ENCODE measurements around the gene ABAT.
A peak's percentile ranks its signal among the peaks of the same experiment; 100 is the strongest.
"Not testable (repeated sequence)": the region's sequence is repeated elsewhere in the genome, so short reads cannot be mapped to it uniquely, and the experiment has no call there.

The ABAT gene

DNA sequence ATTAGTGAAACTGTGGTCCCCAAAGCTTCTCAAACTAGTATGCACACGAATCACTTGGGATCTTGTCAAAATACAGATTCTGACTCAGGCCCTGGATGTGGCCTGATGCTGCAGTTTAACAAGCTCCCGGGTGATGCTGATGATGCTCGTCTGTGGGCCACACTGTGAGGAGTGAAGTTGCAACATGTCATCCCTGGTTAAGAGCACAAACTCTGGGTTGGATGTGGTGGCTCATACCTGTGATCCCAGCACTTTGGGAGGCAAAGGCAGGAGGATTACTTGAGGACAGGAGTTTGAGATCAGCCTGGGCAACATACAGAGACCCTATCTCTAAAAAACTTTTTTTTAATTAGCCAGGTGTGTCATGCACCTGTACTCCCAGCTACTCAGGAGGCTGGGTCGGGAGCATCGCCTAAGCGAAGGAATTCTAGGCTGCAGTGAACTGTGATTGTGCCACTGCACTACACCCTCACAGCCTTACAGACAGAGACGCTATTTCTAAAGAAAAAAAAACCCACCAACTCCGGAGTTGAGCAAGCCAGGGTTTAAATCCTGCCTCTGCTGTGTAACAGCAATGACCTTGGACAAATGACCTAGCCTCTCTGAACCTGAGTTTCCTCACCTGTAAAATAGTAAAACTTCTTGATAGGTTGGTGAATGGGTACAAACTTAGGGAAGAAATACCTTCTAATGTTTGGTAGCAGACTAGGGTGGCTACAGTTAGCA is 24.4 kb upstream of the ABAT start:
- DNase-seq (ENCODE audit: low read depth) = no peak

DNA sequence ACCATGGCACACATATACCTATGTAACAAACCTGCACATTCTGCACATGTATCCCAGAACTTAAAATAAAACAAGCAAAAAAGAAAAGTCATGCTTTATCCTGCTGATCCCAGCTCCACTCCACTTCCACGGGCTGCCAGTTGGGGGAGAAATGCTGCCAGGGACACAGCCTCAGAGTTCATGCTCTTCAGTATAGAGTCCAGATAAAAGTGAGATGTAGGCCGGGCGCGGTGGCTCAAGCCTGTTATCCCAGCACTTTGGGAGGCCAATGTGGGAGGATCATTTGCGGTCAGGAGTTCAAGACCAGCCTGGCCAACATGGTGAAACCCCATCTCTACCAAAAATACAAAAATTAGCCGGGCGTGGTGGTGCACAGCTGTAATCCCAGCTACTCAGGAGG is 22.5 kb upstream of the ABAT start:
- DNase-seq (ENCODE audit: low read depth) = not testable (repeated sequence)

DNA sequence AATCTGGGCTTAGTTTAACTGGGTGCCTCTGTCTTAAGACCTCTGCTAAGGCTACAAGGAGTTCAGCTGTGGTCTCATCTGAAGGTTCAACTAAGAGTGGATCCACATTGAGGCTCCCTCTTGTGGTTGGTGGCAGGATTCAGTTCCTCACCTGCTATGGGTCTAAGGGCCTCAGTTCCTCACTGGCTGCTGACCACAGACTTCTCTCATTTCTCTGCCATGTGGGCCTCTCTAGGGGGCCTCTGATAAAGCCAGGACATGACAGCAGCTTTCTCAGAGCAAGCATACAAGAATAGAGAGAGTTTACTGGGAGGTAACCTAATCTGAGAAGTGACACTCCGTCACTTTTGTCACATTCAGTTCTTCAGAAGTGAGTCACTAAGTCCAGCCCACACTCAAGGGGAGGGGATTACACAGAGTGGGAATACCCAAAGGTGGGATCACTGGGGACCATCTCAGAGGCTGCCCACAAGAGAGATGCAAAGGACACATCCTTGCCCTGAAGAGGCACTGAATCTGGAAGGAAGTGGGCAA is 19.2 kb upstream of the ABAT start:
- DNase-seq (ENCODE audit: low read depth) = no peak

DNA sequence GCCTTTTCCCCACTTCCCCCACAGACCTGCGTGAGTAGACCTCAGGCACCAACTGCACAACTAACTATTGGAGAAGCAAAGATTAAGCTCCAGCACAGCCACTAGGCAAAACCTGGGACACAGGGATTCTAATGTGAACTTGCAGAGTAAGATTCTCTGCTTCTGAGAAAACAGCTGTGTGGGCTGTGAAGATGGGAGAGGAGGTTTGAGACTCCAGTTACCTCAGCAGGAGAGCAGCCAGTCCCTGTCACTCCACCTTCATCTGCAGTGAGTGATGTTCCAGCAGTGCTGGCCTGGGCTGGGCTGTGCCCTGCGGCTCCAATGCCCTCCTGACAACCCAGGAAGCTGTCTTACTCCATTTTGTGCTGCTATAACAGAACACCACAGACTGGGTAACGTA is 18.0 kb upstream of the ABAT start:
- no peak for DNase-seq (ENCODE audit: low read depth)

DNA sequence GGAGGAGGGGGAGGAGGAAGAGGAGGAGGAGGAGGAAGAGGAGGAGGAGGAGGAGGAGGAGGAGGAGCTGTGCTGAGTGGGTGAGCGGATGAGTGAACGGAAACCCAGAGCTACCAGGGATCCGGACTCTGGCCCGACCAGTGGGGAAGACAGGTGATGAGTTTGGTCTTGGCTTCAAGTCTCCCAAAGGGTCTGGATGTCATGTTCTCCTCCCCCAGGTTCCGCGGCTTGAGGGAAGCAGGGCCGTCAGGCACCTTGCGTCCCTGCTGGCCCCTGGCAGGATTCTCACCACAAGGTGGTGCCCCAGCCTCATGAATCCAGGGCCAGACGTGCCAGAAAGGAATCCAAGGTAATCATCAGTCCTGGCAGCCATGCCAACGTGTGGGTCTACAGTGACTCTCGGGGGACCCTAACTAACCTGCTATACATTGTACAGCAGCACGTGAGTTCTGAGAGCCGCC is 13.5 kb upstream of the ABAT start:
- peak; percentile 9 for DNase-seq (ENCODE audit: low read depth)

DNA sequence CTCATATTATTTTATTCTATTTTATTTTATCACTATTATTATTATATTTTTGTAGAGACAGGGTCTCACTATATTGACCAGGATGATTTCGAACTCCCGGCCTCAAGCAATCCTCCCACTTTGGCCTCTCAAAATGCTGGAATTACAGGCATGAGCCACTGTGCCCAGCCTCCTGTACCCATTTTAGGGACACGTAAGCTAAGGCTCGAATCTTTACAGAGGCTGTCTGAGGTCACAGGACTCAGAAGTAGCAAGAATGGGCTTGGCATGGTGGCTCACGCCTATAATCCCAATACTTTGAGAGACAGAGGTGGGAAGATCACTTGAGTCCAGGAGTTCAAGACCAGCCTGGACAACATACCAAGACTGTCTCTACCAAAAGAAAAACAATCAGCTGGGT is 12.7 kb upstream of the ABAT start:
- no peak for DNase-seq (ENCODE audit: low read depth)

DNA sequence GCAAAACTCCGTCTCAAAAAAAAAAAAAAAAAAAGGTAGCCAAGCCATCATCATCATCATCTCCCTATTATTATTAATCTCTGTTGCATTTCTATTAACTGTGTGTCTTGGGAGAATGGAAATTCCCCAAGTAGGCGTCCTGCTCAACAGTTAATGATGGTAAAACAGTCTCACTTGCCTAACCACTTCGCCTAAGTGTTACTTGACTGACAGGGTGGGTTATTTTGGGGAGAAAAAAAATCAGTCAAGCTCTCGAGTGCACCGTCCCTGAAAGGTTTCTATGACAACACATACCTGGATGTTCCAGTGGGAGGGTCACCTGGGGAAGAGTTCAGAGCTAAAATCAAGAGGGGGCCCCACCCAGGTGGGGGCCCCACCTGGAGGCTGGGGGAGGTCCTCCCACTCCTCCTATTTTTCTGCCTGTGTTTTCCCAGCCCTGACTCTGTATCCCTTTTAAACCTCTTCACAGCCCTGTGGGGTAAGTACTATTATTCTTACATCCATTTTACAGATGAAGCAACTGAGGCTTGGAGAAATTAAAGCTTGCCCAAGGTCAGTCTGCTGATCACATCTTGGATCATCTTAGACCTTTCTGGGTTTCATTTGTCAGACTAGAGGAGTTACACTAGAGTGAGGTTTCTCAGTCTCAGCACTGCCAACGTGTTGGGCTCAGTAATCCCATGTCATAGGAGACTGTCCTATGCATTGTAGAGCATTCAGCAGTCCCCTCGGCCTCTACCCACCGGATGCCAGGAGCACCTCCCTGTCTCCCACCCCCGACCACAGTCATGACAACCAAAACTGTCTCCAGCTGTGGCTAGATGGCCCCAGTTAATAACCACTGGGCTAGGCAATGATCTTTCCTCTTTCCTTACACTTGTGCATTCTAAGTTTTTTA is 11.0 kb upstream of the ABAT start:
- no peak for DNase-seq (ENCODE audit: low read depth)

DNA sequence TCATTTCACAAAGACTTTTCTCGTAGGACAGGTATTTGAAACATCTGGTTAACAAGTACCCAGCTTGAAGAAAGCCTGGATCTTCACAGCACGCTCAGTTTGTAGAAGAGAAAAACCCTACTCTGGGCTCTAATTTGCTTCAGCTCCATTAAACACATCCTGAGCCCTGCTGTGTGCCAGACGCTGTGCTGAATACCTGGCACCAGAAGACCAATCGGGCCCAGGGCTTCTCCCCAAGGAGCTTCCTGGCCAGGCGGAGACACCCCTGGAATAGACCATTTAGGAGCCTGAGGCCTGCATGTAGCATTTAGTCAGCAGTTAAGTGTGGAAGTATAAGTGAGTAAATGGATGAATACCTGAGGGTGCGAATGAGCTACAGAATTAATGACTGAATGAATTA is 8.9 kb upstream of the ABAT start:
- DNase-seq (ENCODE audit: low read depth) = no peak

DNA sequence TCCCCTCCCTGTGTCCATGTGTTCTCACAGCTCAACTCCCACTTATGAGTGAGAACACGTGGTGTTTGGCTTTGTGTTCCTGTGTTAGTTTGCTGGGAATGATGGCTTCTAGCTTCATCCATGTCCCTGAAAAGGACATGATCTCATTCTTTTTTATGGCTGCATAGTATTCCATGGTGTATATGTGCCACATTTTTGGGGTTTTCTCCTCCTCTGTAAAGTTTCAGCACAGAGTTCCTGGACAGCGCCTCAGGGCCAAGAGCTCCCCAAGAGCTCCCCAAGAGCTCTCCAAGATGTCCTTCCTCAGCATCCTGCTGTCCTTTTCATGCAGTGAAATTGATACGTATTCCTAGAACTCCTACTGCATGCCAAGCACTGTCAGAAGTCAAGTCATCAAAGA is 6.9 kb upstream of the ABAT start:
- no peak for DNase-seq (ENCODE audit: low read depth)

DNA sequence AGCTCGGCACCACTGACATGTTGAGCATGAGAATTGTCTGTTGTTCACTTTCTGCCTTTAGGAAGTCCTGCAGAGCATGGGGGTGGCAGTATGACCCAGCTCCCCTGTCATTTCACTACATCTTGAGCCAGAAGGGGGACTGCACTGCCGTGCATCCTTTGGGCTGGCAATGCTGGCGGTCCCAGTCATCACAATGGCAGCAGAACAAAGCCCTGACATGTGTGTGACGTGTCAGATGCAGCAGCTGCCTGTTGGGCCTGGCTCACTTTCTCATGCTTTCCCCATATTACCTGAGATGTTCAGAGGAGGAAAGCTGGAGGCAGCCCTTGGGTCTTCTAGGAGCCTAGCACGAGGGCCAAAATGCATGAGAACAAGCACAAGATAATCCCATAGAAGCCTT is 6.3 kb upstream of the ABAT start:
- DNase-seq (ENCODE audit: low read depth) = no peak

DNA sequence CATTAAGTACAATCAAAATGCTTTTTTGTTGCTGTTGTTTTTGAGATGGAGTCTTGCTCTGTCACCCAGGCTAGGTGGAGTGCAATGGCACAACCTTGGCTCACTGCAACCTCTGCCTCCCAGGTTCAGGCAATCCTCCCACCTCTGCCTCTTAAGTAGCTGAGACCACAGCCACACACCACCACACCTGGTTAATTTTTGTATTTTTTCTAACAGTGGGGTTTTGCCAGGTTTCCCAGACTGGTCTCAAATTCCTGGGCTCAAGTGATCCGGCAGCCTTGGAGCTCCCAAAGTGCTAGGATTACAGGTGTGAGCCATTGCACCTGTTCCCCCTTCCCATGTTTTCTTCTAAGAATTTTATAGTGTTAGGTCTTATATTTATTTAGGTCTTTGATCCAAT is 4.9 kb upstream of the ABAT start:
- DNase-seq (ENCODE audit: low read depth) = no peak

DNA sequence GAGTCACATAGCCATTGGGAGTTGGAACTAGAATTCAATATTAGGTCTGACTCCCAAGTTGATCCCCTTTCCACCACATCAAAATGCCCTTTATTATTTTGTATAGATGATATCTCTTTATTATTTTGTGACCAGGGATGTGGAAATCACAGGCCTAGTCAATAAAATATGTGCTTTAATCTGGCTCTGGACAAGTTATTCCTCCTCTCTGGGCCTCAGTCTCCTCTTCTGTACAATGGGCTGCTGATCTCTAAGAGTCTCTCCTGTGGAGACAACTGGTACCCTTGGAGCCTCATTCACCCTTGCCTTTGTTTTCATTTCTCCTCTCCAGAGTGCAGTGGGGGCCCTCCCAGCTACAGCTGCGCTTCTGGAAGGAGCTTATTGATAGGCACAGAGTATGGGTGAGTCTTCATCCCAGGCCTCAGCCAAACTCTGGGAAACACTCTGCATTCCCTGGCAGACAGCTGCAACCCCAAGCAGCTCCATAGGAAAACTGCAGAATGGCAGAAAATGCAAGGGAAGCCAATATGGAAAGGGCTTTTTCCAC is 4.3 kb upstream of the ABAT start:
- DNase-seq (ENCODE audit: low read depth) = no peak

DNA sequence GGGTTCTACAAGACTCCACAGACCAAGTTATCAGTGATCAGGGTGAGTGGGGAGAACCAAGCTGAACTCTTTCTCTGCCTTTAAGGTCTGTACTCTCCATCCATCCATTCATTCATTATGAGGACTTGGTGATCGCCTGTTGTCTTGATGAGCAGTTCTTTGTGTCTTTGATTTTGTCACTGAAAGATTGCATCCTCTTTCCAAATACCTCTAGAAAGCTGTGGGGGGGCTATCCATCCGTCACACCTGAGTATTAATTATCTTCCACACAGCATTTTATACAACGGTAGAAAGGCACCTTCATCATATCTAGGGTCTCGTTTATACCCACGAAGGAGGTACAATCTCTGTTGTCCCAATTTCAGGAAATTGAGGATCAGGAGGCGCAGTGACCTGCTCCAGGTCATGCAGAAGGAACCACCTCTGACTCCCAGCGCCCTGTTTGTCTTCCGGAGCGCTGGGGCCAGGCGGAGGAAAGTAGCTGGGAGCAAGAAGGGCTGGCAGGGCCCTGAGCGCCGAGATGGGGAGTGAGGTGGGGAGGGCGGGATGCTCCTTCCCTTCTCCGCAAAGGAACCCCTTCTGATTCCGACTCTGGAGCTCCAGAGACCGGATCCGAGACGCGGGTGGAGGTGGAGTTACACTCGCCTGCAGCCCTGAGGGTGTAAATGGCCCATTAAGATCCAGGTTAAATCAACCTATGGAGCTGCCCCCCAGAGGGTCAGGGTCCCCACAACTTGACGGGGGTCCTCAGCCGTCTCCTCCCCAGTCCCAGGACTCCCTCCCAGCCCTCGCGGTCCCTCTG is 605 bp upstream of the ABAT start:
- DNase-seq (ENCODE audit: low read depth) = no peak

DNA sequence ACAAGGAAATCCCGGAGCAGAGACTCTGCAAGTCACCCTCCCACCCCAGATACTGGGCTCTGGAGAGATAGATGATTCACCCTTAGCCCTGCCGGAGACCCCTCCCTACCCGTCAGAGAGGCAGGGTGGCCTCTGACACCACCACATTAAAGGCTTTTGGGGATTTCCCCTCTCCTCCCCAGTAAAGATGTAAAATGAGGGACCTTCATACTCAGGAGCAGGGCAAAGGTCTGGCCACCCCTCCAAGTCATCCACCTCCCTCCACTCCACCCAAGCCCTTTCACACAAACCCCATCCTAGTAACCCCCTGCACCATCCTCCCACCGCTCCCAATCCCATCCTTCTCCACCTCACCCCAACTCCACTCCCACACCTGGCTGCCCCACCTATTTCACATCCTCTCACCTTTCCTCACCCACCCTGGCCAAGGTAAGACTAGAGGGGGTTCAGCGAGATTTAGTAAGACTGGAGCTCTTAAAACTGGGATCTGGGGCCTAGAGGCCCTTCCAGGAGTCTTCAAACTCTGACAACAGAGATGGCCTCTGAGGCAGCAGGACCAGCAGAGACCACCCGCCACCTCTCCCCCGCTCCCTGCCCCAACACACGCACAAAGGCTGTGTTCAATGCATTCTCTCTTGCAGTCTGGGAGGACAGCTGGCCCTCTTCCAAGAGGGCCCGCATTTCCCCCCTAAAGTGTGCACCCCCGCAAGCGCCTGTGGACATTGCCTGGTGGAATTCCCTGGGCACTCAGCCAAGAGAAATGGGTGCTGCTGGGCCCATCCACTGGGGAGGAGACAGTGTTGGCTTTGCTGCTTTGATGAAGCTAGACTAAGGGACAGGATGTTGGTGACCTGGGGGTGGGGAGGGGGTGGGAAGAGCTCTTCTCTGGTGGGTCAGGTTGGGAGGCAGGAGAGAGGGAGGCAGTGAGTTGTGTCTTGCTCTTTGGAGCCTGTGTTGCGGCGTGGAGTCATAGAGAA is 1.1 kb downstream of the ABAT start:
- peak; percentile 38 for DNase-seq (ENCODE audit: low read depth)

DNA sequence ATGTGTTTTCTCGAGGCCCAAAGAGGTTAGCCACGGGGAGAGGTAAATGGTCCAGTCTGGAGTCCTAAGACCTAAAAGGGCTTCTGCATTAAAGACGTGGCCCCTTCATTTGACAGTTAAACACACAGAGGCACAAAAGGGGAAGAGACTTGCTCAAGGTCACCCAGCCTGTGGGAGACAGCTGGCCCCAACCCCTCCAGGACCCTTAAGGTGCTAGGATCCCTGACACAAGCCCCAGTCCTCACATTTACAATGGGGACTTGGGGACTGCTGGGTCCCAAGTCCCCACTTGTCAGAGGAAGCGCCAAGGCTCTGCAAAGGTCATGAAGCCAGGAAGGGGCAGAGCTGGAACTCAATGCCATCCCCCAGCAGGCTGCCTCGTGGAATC is 1.7 kb downstream of the ABAT start:
- no peak for DNase-seq (ENCODE audit: low read depth)

DNA sequence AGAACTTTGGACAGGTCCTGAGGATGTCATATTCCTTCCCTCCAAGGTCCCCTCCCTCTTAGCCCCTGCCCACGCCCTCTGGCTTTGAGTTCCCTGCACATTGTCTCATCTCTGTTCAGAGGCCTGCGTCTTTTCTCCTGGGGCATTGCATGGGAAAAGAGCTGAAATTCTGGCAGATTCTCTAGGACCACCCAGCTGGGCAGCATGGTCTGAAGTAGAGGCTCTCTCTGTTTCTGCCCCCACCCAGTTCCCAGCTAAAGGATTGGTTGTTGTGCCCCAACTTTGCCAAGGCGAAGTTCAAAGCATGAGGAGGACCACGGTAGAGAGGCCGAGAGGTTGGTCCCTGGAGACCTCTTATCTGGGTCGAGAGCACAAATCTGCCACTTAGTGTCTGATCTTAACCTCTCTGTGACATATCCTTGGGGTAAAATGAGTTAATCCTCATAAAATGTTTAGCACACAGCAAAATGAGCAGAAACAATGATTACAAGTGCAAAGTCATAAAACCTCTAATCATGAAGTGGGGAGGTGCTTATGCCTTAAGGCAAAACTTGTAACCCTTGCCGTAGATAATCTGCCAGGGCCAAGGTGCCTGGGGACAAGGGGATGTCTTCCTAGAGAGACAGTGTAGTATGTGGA is 2.4 kb downstream of the ABAT start:
- DNase-seq (ENCODE audit: low read depth) = no peak

DNA sequence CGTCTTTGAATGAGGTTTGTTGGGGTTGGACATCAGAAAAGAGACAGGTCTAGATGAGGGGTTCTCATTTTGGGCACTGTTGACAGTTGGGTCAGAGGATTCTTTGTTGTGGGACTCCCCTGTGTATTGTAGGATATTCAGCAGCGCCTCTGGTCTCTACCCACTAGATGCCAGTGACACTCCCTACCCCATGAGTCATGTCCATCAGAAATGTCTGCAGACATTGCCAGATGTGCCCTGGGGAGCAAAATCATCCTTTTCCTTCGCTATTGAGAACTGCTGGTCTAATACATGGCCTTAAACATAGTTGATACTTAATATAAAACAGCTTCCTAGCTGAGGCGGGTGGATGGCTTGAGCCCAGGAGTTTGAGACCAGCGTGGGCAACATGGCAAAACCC is 3.1 kb downstream of the ABAT start:
- no peak for DNase-seq (ENCODE audit: low read depth)

DNA sequence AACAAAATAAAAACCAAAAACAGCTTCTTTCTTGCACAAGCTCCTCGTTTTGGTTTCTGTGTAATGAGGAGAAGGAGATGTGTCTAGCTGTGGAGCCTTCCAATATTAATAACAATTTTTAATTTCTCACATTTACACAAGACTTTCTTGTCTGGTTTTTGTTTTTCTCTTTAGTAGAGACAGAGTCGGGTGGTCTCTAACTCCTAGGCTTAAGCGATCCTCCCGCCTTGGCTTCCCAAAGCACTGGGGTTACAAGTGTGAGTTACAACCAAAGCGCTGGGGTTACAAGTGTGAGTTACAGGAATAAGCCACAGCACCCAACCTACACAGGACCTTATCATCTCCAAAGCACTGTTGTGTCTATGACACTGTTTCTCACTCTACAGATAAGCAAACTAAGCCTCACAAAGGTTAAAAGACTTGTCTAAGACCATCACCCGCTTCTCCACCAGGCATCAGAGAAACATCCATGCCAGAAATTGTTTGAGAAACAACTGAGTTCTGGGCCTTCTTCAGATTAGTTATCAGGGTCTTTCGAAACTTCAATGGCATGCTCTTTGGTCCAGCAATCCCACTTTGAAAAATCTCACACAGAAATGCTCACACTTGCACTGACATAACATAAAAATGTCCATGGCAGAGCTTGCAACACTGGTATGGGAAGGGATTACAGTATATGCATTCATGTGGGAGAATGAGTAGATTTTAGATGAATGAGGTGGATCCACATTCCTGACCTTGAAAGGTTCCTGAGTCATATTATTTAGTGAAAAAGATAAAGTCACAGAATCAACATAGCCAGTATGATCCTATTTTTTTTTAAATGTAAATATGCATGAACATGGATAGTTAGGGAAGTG is 3.9 kb downstream of the ABAT start:
- no peak for DNase-seq (ENCODE audit: low read depth)

DNA sequence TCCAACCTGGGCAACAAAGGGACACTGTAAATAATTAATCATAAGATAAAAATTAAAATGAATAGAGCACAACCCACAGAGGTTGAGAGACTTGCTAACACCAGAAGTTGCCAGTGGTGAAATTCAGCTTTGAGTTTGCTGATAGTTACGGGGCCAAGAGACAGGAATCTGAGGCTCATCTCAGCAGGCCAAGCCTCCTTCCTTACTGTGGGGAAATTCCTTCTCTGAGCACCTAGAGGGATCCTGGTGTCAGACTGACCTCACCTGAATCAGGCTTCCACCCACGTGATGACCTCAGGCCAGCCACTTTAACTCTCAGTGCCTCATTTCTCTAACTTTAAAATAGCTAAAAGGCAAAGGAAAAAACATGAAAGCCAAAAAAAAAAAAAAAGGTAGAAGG is 4.7 kb downstream of the ABAT start:
- DNase-seq (ENCODE audit: low read depth) = no peak
